Activated CD4-positive, alpha-beta T cell treated with anti-CD3 and anti-CD28 coated beads for 24 hours (primary cell): ENCODE data around the gene LRP10.

Experiments
- DNase-seq, 2 donors: peaks; one replicate each; pipeline ENCODE4 v3.0.0-alpha.2; 2020; ENCODE audit warnings: low read depth in 2 of 2

The LRP10 gene

GRCh38 chr14:22865424-22866405 lies 5.8 kb upstream of the LRP10 start:
- DNase-seq = no peak

- no peak for DNase-seq
These were observed 4.7 kb upstream of the LRP10 start for GRCh38 chr14:22866874-22867273.

GRCh38 chr14:22870811-22871223 lies 723 bp upstream of the LRP10 start:
- peak in 1 of 2 donors; percentile 6 for DNase-seq

- peak; percentile 60 to 68 for DNase-seq
These were observed 693 bp downstream of the LRP10 start for GRCh38 chr14:22872033-22872832.

DNA sequence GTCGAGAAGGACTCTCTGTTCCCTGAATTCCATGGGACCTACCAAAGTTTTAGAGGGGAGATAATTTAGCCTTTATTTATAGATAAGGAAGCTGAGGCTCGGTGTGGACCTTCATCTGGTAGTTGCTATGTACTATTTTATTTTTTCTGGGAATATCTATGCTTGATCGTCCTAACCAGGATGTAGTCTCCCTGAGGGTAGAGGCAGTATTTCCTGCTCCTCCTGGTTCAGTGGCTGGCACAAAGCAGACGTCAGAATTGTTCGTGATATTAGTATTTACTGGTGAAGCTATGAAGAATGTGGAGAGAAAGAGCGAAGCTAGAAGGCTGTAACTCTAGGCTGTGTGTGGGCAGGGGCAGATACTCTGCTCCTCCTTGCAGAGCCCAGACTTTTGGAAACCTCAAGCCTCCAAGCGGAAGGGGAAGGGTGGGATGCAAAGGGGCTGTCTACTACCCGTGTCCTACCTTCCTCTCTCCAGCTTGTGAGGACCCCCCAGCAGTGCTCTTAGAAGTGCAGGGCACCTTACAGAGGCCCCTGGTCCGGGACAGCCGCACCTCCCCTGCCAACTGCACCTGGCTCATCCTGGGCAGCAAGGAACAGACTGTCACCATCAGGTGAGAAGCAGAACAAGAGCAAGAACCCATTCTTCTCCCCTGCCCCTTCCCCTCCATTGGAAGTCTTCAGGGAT lies 1.4 kb downstream of the LRP10 start:
- DNase-seq = no peak

DNA sequence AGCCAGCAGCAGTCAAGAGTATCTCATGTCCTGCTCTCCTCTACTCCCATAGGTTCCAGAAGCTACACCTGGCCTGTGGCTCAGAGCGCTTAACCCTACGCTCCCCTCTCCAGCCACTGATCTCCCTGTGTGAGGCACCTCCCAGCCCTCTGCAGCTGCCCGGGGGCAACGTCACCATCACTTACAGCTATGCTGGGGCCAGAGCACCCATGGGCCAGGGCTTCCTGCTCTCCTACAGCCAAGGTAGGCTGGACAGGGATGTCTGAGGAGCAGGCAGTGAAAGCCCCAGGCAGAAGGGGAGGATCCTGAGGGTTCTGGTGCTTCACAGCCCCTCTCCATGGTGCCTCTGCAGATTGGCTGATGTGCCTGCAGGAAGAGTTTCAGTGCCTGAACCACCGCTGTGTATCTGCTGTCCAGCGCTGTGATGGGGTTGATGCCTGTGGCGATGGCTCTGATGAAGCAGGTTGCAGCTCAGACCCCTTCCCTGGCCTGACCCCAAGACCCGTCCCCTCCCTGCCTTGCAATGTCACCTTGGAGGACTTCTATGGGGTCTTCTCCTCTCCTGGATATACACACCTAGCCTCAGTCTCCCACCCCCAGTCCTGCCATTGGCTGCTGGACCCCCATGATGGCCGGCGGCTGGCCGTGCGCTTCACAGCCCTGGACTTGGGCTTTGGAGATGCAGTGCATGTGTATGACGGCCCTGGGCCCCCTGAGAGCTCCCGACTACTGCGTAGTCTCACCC lies 3.6 kb downstream of the LRP10 start:
- no peak for DNase-seq

GRCh38 chr14:22875748-22876319 lies 4.3 kb downstream of the LRP10 start:
- DNase-seq = no peak

DNA sequence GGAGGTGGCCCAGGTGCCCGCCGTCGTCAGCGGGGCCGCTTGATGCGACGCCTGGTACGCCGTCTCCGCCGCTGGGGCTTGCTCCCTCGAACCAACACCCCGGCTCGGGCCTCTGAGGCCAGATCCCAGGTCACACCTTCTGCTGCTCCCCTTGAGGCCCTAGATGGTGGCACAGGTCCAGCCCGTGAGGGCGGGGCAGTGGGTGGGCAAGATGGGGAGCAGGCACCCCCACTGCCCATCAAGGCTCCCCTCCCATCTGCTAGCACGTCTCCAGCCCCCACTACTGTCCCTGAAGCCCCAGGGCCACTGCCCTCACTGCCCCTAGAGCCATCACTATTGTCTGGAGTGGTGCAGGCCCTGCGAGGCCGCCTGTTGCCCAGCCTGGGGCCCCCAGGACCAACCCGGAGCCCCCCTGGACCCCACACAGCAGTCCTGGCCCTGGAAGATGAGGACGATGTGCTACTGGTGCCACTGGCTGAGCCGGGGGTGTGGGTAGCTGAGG lies 5.5 kb downstream of the LRP10 start:
- no peak for DNase-seq

DNA sequence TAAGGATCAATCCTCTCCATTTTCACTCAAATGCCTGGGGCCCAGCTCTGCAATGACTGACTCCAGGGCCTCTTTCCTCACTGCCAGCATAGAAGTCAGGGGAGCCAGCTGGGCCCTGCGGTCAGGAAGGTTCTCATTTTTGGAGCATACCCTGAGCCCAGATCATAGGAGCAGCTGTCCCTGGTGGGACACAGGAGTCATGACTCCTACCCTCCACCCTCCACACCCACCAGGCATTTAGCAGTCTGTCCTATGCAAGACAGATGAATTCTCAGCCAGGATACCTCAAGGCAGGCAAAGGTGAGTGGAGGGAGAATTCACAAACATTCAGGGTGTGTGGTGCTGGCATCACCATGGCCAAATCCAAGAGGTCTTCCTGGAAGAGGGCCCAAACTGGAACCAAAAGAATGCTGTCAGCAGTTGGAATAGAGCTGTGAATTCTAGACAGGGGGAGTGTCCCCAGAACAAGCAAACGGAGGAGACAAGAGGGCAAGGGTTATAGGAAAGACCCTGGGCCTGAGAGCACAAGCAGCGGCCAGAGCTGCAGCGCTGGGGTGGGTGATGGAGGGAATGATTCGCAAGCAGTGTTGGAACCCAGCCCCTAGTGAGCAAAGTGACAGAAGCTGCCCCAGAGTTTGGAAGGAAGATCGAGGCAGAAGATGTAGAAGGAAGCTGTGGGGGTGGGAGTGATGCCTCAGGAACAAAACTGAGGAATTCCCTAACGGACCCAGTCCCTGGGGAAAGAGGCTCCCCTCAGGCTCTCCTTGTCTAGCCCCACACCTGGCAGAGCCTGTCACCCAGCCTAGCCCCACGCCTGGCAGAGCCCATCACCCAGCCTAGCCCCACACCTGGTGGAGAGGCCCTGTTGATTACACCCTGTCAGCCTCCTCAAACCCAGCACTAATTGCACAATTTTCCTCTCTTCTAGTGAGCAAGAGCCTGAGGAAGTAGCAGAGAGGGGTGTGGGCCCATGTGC lies 7.0 kb downstream of the LRP10 start:
- DNase-seq = no peak

DNA sequence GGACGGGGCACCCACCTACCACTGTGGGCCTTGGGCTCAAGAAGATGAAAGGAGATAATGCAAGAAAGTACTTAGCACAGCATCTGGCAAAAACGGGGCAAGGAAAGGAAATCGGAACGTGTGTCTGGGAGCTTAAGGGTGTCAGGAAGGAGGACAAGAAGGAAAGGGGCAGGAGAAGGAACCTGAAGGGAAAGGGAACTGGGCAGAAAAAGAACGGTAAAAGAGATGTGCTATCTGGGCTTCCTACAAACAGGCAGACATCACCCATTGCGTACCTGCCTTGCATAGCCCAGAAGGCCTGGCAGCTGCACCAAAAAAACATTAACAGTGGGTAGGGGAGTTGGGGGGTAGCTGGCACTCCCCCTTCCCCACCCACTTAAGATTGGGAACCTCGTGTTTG lies 10.5 kb downstream of the LRP10 start:
- DNase-seq = no peak

- no peak for DNase-seq
These were observed 11.1 kb downstream of the LRP10 start for GRCh38 chr14:22882529-22883172.

GRCh38 chr14:22883173-22883976 lies 11.8 kb downstream of the LRP10 start, which contains the start of gene REM2:
Gene REM2, plus strand, starts transcription at chr14:22883222. Its CDS starts 66 bp downstream, at chr14:22883288.
- DNase-seq = no peak

- DNase-seq = no peak
These were observed 12.7 kb downstream of the LRP10 start for GRCh38 chr14:22884076-22884737.

- DNase-seq = no peak
These were observed 13.4 kb downstream of the LRP10 start for GRCh38 chr14:22884738-22885523.

DNA sequence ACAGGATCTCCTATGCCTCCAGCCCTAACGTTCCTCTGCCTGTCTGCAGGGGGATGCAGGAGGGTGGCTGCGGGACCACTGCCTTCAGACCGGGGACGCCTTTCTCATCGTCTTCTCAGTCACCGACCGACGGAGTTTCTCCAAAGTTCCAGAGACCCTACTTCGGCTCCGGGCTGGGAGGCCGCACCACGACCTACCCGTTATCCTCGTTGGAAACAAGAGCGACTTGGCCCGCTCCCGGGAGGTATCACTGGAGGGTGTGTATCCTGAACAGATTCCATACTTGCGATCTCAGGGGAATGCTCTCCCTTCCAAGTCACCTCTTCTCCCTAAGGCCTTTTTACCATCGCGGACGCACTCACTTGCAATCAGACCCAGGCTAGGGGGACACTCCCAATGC lies 14.4 kb downstream of the LRP10 start:
- no peak for DNase-seq

DNA sequence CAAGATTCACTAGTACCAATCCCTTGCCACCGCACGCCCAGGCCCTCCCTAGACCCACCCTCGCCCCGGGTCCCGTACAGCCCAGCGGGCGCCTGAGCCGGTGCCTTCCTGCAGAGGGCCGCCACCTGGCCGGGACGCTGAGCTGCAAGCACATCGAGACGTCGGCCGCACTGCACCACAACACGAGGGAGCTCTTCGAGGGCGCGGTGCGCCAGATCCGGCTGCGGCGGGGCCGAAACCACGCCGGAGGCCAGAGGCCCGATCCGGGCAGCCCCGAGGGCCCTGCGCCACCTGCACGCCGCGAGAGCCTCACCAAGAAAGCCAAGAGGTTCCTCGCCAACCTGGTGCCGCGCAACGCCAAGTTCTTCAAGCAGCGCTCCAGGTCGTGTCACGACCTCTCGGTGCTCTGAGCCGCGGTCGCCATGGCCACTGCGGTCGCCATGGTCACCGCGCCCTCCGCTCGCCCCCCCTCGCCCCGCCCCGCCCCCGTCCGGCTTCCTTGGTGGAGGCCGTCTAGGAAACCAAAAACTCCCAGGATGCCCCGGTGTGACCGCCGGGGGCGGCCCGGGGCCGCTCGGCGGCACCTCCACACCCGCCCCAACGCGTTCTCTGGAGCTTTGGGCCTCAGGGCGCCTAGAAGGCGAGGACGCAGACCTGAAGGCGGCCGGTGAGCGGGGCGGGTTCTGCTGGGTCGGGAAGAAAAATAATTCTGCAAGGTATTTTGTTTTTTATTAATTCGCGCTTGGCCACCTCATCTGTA lies 15.1 kb downstream of the LRP10 start:
- DNase-seq = peak; percentile 41 to 62
